LoVo (cell line): ENCODE measurements around the gene FOXM1.
A peak's percentile ranks its signal among the peaks of the same experiment; 100 is the strongest.

Source experiments
- DNase-seq: peaks from one replicate; pipeline ENCODE4 v3.0.0-alpha.2; 2016; ENCODE audit warnings: low spot score

FOXM1 gene

DNA sequence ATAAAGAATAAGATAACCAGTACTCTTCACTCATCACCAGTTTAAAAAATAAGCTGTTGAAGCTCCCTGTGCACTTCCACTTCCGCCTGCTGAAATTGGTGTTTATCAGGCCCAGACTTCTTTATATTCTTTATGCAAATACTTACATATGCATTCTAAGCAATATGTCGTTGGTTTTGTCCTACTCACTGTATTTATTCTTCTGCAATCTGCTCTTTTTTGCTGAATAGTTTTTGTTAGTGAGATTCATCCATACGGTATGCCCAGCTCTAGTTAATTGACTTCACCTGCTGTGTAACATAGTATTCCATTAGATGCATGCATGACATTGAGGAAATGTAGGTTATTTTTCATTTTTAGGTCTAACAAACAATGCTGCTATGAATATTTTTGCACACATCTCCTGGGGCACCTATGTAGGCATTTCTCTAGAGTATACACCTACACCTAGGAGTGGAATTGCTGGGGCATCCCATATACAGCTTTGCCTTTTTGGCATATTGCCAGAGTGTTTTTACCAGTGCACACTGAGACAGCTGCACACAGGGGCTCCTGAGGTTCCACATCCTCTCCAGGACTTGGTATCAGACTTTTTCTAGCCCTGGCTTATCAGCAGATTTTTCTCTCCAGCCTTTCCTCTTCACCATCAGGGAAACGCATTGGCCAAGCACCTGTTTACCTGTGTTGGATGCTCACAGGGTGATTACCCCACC is 41.1 kb downstream of the FOXM1 start:
- no peak for DNase-seq

DNA sequence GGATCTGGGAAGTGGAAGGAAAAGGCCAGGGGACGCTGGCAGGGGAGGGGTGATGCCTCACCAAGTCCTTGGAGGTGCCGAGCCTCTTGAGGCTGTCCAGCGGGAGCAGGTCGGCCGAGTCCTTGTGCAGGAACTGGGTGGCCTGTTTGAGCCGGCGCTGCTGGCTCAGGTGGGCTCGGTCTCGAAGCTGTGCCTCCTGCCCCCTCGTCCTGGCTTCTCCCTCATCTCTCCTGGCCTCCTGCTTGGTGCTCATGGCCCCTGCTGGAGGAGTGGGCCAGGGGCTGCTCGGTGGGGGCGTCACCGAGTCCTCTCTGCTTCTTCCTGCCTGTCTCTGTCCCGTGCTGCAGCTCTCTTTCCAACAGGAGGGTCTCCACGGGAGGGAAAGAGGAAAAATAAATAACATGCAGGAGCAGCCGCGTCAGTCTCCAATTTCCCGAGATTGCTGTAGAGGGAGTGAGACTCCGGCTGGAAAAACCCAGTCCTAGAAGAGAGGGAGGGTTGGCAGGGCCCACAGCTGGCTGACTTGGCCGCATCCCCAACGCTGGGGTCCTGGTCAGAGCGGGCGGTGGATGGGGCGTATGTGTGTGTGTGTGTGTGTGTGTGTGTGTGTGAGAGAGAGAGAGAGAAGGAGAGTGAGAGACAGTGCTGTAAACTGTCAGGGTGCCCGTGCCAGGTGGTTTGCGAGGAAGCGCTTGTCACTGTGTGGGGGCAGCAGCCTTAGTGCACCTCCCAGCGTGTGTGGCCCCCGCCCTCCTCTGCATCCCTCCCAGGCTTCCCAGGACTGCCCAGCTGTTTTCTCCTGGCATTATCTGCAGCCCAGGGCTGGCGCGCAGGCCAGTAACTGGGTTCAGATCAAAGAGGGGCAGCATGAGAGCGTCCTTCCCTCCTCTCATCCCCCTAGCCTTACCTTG is 42.1 kb downstream of the FOXM1 start, which contains the start of gene NRIP2:
Gene NRIP2 (minus strand): TSS at position 455 of the 911 bp plus-strand sequence. CDS start 52 bp downstream, at position 403.
- DNase-seq: no peak

DNA sequence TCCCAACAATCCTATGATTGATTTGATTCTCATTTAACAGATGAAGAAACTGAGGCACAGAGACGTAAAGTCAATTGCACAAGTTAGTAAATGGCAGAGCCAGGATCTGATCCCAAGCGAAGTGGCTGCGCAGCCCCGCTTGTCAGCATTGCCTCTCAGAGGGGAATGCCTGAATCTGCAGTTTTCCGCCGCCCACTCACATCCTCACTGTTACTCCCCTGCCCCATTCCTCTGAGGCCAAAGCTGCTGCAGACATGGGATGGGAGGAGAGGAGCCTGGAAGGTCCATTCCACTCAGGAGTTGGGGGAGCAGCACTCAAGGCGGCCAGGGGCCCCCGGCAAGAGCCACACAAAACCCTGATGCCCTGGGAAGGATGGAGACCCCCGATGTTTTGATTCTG is 43.2 kb downstream of the FOXM1 start:
- DNase-seq: no peak

DNA sequence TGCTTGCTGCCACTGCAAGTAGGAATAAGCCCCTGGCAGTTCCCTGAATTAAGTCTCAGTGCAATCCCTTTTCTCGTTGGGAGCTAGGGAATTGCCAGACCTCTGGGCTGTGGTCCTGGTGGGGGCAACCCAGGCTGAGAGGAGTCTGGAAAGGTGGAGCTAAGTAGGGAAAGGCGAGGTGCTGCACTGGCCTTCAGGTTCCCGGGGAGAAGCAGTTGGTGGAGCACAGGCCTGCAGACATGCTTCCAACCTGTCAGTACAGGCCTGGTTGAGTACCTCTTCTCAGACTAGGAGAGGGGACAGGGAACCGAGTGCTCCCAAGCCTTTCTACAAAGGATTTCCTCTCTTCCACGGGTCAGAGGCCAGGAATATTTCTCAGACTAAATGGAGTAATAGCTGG is 43.6 kb downstream of the FOXM1 start:
- no peak for DNase-seq

DNA sequence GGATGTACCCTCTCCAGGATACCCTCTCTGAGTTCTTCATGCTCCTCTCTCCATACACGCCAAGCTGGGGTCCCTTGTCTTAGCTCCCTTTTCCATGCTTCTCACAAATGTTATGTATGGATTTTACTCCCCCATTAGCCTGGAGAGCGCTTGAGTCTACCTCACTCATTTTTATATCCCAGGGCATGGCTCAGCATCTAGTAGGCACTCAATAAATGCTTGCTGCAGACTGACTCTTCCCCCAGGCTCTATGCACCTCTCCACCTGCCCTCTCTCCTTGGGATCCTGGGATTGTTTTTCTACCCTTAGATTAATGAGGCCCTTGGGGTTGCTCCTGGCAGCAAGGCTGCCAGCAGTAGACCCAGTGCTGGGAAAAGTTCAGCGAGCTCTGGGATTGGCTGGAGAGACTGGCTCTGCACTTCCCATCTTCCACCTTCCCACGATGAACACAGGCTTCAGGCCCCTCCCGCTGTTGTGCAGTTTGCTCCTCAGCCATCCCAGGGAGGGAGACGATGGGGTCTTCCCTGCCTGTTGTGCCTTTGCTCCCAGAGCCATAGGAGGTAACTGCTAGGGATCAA is 44.3 kb downstream of the FOXM1 start:
- no peak for DNase-seq

DNA sequence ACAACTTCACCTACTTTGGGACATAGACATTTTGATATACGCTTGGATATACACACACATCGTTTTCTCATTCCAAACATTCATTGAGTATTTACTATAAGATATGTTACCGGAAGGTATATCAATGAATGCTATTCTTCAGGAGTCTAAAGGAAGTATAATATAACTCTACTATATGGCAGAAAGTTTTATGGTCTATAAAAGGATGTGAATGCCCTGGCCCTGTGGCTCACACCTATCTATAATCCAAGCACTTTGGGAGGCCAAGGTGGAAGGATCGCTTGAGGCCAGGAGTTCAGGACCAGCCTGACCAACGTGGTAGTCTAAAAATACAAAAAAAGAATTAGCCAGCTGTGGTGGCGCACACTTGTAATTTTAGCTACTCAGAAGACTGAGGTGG is 47.7 kb downstream of the FOXM1 start:
- no peak for DNase-seq

DNA sequence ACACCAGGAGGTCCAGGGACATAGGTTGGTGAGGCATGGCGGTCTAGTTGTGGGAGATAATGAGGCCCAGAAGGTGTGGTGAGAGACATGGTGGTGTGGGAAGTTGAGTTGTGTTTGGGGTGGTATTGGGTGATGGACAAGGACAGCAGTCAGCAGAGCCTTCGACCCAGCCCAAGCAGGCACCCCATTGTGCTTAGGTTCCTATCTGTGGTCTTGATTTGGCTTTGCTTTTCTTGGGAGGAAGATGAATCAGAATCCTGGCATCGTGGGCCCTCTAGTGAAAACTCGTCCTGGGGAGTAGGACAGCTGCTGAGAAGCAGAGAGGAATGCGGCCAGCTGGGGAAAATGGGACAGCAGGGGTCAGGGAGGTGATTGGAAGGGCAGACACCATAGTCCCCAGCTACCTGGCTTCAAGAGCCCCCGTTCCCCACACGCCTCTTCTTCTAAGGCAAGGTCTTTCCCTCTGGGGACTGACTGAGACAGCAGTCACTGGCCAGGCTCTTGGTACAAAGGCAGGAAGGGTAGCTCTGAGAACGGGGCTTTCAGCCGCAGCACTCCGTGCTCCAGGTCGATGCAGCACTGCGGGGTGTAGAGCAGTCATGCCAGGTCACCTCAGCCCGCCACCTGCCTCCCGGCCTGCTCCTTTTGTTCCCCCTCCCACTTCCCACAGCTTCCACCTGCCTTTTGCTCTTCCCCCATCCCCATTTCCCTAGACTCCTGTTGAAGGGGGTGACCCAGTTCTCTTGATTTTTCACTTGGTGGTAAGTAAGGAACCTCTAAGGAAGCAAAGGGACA is 50.1 kb downstream of the FOXM1 start:
- no peak for DNase-seq

DNA sequence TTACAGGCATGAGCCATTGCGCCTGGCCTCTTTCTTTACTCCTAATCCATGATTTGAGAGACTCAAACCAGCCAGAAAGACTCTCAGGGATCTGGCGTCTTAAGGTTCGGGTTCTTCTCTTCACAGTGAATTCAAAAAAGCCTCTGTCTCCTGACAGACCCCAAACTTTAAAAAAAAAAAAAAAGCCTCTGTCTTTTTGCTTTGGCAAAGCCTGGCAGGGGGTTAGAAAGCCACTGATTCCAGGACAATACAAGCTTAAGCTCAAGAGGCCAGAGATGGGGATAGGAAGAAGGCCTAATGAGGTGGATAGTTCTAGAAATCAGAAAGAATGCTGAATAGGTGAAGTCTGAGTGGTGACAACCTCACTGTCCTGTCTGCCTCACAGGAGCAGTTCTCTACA is 50.9 kb downstream of the FOXM1 start:
- DNase-seq: no peak

DNA sequence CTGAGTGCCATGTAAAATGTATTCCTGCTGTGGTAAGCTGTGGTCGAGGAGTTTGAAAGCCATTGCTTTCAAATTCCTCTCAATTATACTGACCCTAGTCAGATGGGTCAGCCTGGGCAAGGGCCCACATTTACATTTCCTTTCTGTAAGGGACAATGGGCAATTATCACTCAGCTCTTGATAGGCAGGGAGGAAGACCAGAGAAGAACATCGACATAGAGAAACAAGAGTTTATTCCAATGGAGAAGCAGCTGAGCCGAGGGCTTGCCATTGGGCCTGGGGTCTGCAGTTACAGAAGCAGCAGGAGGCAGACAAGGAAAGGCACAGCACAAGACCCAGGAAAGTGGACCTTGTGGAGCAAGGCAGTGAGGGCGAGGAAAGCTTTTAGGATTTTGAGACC is 51.8 kb downstream of the FOXM1 start:
- no peak for DNase-seq

DNA sequence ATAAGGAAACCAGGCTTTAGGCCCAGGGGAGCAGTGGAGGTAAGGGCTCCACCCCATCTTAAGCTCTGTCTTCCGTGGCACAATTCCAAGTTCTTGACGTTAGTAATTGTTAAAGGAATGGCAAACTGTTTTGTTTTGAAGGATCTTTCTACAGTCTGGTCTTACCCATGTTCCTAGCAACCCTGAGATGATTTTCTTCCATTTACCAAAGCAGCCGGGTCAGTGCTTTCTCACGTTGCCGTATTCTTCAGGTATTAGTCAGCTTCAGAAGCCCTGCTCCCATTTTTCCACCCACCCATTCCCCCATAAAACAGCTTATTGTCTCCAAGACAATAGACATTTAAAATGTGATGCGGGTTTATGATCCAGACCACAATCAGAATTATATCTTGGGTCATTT is 52.4 kb downstream of the FOXM1 start:
- DNase-seq: no peak

DNA sequence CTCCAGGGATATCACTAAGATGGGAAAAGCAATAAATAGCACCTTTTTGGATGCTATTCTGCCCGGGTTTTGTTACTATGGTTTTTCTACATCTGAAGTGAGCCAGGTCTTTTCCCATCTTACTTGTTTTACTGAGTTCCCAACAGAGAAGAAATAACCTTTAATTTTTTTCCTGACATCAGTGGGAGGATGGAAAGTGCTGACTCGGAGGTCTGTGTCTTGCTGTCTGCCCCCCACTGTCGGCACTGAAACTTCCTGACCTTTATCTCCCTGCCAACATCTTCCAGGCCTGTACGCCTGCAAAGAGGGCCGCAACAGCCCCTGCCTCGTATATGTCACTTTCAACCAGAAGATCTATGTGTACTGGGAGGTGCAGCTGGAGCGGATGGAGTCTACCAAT is 53.5 kb downstream of the FOXM1 start:
- no peak for DNase-seq

DNA sequence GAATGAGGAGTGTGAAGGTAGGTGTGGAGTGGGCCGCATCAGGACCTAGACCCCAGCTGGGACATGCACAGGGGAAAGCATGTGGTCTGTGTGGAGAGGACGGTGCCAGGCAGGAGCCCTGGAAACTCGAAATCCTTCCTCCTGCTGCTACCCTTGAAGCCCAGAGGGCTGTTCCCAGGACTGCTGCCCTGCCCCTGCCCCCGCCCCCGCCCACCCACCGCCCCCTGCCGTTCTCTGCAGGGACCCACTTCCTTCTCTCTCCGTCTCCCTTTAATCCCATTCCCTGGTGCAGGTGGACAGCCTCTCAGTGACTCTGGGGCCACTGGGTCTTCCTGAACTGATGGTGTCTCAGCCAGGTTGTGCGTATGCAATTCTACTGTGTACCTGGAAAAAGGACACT is 56.5 kb downstream of the FOXM1 start:
- DNase-seq: no peak

DNA sequence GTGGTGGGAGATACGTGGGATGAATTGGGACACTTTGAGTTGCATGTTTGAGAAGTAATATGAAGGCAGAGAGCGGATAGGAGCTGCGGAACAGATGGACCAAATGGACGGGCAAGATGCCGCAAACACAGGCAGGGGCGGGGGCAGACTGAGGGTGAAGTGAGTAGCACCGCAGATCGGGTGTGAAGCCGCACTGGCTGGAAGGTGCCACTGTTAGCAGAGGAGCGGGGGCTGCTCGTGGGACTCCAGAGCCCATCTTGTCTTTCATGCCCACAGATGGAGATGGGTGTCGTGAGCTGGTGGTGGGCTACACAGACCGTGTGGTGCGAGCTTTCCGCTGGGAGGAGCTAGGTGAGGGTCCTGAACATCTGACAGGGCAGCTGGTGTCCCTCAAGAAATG is 57.2 kb downstream of the FOXM1 start:
- no peak for DNase-seq

DNA sequence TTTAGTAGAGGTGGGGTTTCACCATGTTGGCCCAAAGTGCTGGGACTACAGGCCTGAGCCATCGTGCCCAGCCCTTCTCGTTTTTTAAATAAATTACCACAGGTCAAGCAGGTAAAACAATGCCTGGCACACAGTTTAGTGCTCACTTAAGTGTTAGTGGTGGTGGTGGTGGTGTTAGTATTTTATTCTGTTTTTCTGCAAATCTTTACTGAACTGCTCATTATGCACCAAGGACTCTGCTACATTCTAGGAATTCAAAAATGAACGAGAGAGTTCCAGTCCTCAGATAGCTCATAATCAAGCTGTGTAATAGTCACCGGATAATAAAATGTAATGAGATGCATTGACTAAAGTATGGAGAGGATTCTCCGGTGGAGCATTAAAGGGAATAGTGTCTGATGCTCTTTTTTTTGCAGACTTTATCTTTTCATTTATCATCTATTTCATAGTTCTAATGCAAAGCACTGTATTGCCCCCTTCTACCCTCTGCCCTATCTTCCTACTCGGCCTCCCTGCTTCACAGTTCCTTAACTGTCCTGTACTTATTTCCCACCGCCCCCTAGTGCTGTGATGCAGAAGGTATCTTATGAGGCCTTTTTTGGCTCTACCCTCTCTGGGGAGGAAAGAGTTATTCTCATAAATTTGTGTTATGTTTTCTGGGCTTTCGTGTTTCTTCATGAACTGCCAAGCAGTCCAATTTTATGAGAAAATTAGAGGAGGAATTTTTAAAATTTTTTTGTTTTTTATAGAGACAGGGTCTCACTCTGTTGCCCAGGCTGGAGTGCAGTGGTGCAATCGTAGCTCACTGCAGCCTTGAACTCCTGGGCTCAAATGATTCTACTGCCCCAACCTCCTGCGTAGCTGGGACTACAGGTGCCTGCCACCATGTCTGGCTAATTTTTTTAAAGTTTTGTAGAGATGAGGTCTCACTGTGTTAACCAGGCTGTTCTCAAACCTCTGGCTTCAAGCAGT is 63.5 kb downstream of the FOXM1 start:
- peak; percentile 73 for DNase-seq

DNA sequence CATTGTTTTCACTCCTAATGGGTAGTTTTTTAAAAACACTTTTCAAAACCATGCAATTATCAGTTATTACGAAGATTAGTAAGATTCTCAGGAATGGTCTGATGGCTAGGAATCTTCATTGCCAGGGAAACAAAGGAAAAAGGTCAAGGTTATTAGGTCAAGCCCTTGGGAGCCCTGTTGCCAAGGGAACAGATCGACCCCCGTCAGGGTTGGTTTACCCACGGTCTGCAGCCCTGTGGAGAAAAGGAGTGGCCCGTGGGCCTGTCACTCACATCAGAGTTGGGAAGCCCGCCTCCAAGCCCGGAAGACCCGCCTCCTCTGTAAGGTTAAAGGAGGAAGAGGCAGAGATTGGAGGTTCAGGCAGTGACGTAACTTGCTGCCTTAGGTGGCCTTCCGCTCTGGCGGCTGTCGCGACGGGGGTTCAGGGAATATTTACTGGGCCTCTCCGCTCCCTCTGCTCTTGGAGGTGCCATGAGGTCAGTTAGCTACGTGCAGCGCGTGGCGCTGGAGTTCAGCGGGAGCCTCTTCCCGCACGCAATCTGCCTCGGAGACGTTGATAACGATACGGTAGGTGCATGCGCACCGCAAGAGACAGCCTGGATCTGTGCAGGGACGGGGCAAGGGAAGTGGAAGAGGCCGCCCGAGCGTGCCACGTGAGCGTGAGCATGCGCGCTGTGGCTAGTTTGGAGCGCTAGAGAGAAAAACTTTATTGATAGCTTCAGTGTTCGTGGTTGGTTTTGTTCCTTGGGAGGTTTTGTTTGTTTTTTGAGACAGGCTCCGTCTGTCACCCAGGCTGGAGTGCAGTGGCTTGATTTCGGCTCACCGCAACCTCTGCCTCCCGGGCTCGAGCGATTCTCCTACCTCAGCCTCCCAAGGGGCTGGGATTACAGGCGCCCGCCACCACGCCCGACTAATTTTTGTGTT is 64.4 kb downstream of the FOXM1 start, which contains the start of gene ITFG2:
Gene ITFG2 (plus strand): TSS at position 379 of the 924 bp plus-strand sequence. CDS start 93 bp downstream, at position 472.
- peak; percentile 99 for DNase-seq

DNA sequence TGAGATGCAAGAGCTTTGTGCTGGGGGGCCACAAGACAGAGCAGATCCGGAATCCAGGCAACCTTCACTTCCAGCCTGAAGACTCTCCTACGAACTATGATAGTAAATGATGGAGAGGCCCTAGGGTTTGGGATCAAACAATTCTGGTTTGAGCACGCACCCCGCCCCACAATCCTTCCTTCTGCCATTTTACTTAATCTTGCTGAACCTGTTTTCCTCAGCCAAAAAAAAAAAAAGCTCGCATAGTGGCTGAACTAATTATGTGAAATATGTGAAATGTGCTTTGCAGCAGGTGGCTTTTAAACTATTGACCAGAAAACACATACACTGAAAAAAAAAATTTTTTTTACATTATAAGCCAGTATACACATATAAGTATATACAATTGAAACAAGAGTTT is 65.2 kb downstream of the FOXM1 start:
- no peak for DNase-seq
